Forelimb muscle (tissue), 1 donor: ENCODE results near the gene KRTAP10-7. TPM values are rescaled to one million over a fixed set of nuclear protein-coding genes. Genes with fewer than 3 reads are reported as not detected.

Experiments used
- polyA plus RNA-seq: library from polyadenylated mRNA; unstranded; fragments of 120-200 nt; gene quantifications from one replicate; pipeline ENCODE4 v1.2.1, GENCODE V29; 2013; ENCODE audit not compliant: insufficient read length

KRTAP10-7 gene
- polyA plus RNA-seq, 1 donor = not detected

Other genes starting within 250 kb of the KRTAP10-7 start
- 1.5 TPM for gene TRPM2, start 247.0 kb upstream of the KRTAP10-7 start, polyA plus RNA-seq
- 2.2 TPM for gene LRRC3, start 145.1 kb upstream of the KRTAP10-7 start, polyA plus RNA-seq
- not detected for gene KRTAP10-1, start 60.4 kb upstream of the KRTAP10-7 start, polyA plus RNA-seq
- not detected for gene KRTAP10-2, start 49.1 kb upstream of the KRTAP10-7 start, polyA plus RNA-seq
- gene KRTAP10-3, start 41.8 kb upstream of the KRTAP10-7 start, polyA plus RNA-seq = not detected
- gene KRTAP10-4, start 26.9 kb upstream of the KRTAP10-7 start, polyA plus RNA-seq = not detected
- not detected for gene KRTAP10-5, start 20.0 kb upstream of the KRTAP10-7 start, polyA plus RNA-seq
- gene KRTAP10-6, start 8.1 kb upstream of the KRTAP10-7 start, polyA plus RNA-seq = not detected
- not detected for gene KRTAP10-8, start 11.5 kb downstream of the KRTAP10-7 start, polyA plus RNA-seq
- gene KRTAP10-9, start 26.5 kb downstream of the KRTAP10-7 start, polyA plus RNA-seq = not detected
- not detected for gene KRTAP10-10, start 36.8 kb downstream of the KRTAP10-7 start, polyA plus RNA-seq
- not detected for gene KRTAP10-11, start 45.8 kb downstream of the KRTAP10-7 start, polyA plus RNA-seq
- gene KRTAP12-4, start 54.1 kb downstream of the KRTAP10-7 start, polyA plus RNA-seq = not detected
- gene KRTAP12-3, start 57.3 kb downstream of the KRTAP10-7 start, polyA plus RNA-seq = not detected
- not detected for gene KRTAP12-2, start 66.3 kb downstream of the KRTAP10-7 start, polyA plus RNA-seq
- not detected for gene KRTAP12-1, start 81.6 kb downstream of the KRTAP10-7 start, polyA plus RNA-seq
- not detected for gene KRTAP10-12, start 96.6 kb downstream of the KRTAP10-7 start, polyA plus RNA-seq
- 0.13 TPM for gene TSPEAR, start 111.0 kb downstream of the KRTAP10-7 start, polyA plus RNA-seq
- 93.3 TPM for gene UBE2G2, start 201.2 kb downstream of the KRTAP10-7 start, polyA plus RNA-seq
- 60.2 TPM for gene SUMO3, start 217.5 kb downstream of the KRTAP10-7 start, polyA plus RNA-seq